PFSK-1 (cell line): Measurements from ENCODE around the gene LAMB1.

Experiments used
- FOXP2 ChIP-seq: optimal IDR thresholded peaks from 2 replicates; pipeline ENCODE3; 2011; ENCODE audit warnings: borderline replicate concordance, control low read depth, inconsistent platforms; ENCODE audit not compliant: insufficient read depth; ENCODE audit errors: extremely low read length, extremely low read depth
- POLR2AphosphoS5 ChIP-seq: IDR thresholded peaks from 2 replicates; pipeline ENCODE4 v1.6.1; 2012; ENCODE audit warnings: low read depth, mild to moderate bottlenecking, control low read depth, low read length, moderate library complexity
- SIN3A ChIP-seq: IDR thresholded peaks from 2 replicates; pipeline ENCODE4 v1.6.1; 2012; ENCODE audit warnings: mild to moderate bottlenecking, low read length, moderate library complexity, borderline replicate concordance; ENCODE audit not compliant: insufficient read depth
- TAF1 ChIP-seq: IDR thresholded peaks from 2 replicates; pipeline ENCODE4 v1.6.1; 2012; ENCODE audit warnings: low read length, control low read depth, borderline replicate concordance; ENCODE audit not compliant: insufficient read depth
- TF ChIP-seq, protein P1 (sequence below), 2 experiments: IDR thresholded peaks; 2 replicates each; pipeline versions ENCODE4 v1.6.1 to v1.8.0; 2011 to 2012; ENCODE audit warnings: low read depth in 2 of 2, low read length in 2 of 2, control low read depth in 1 of 2, inconsistent platforms in 1 of 2, mild to moderate bottlenecking in 1 of 2, moderate library complexity in 1 of 2; ENCODE audit not compliant: insufficient read depth in 1 of 2

DNA sequence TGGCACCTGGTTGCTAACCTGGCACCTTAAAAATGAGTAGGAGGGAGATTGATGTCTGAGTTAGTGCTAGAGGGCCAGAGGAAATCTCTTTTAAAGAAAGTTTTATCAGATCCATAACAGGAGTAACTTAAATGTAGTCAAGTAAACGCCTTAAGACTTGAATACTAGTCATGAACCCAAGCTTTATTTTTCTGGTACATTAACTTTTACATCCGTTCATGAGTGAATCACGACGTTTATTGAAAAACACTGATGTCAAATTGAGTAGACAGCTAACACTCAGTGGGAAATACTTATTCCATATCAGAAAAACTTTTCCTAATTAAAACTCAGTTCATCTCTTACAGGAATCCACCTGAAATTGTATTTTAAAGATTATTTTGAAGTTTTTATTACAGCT is 6.9 kb upstream of the LAMB1 start:
- no peak for TF ChIP-seq POLR2AphosphoS5
- no peak for TF ChIP-seq TAF1
- no peak for TF ChIP-seq SIN3A
- TF ChIP-seq, protein P1, sequence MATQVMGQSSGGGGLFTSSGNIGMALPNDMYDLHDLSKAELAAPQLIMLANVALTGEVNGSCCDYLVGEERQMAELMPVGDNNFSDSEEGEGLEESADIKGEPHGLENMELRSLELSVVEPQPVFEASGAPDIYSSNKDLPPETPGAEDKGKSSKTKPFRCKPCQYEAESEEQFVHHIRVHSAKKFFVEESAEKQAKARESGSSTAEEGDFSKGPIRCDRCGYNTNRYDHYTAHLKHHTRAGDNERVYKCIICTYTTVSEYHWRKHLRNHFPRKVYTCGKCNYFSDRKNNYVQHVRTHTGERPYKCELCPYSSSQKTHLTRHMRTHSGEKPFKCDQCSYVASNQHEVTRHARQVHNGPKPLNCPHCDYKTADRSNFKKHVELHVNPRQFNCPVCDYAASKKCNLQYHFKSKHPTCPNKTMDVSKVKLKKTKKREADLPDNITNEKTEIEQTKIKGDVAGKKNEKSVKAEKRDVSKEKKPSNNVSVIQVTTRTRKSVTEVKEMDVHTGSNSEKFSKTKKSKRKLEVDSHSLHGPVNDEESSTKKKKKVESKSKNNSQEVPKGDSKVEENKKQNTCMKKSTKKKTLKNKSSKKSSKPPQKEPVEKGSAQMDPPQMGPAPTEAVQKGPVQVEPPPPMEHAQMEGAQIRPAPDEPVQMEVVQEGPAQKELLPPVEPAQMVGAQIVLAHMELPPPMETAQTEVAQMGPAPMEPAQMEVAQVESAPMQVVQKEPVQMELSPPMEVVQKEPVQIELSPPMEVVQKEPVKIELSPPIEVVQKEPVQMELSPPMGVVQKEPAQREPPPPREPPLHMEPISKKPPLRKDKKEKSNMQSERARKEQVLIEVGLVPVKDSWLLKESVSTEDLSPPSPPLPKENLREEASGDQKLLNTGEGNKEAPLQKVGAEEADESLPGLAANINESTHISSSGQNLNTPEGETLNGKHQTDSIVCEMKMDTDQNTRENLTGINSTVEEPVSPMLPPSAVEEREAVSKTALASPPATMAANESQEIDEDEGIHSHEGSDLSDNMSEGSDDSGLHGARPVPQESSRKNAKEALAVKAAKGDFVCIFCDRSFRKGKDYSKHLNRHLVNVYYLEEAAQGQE (IDR thresholded peaks at IDR 0.05; ENCODE audit: insufficient read depth in 1 of 2, low read depth in 2 of 2, low read length in 2 of 2): no peak
- TF ChIP-seq FOXP2: no peak
